Measurements from ENCODE around the gene TRIM7.

DNA sequence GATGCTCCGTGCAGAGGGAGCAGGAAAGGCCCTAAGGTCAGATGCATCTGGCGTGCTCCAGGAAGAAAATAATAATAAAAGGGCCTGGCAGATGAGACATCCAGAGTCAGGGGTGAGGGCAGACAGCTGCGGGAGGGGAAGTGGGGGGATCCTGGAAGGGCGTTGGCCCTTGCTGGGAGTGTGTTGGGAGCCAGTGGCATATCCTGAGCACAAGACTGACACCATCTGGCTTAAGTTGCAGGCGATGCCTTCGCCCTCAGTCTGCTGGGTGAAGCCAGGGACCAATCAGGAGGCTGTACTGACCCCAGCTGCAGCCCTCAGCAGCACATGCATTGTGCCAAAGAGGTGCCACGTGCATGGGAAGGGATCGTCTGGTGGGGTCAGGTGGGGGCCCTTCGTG lies 53.9 kb downstream of the TRIM7 start:
- TF ChIP-seq, protein P1, sequence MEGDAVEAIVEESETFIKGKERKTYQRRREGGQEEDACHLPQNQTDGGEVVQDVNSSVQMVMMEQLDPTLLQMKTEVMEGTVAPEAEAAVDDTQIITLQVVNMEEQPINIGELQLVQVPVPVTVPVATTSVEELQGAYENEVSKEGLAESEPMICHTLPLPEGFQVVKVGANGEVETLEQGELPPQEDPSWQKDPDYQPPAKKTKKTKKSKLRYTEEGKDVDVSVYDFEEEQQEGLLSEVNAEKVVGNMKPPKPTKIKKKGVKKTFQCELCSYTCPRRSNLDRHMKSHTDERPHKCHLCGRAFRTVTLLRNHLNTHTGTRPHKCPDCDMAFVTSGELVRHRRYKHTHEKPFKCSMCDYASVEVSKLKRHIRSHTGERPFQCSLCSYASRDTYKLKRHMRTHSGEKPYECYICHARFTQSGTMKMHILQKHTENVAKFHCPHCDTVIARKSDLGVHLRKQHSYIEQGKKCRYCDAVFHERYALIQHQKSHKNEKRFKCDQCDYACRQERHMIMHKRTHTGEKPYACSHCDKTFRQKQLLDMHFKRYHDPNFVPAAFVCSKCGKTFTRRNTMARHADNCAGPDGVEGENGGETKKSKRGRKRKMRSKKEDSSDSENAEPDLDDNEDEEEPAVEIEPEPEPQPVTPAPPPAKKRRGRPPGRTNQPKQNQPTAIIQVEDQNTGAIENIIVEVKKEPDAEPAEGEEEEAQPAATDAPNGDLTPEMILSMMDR (conservative IDR thresholded peaks at IDR 0.05; ENCODE audit: low read depth, low read length) = no peak
- TF ChIP-seq EZH2 (IDR thresholded peaks at IDR 0.05; ENCODE audit: borderline replicate concordance, low read depth, low read length, poor library complexity, severe bottlenecking) = no peak
